Kidney (tissue), 14 donors: Measurements from ENCODE around the gene CCL25. TPM values are rescaled to one million over a fixed set of nuclear protein-coding genes. Genes with fewer than 3 reads are reported as not detected.
A peak's percentile ranks its signal among the peaks of the same experiment; 100 is the strongest.

ENCODE experiments used
- DNase-seq, 5 donors: peaks; one replicate each; pipeline ENCODE4 v3.0.0-alpha.2; 2013 to 2020
- FAIRE-seq: peaks from 2 replicates; lab custom pipeline; 2012; peaks lifted over from hg19 to GRCh38; lab: Jason Lieb, UNC
- H3K27ac ChIP-seq, 2 donors: one replicate each; pipeline ENCODE4 v1.7.0; 2013; ENCODE audit warnings: low read depth in 2 of 2, low read length in 2 of 2, inconsistent platforms in 1 of 2
- H3K27me3 ChIP-seq: one replicate; pipeline ENCODE4 v1.7.1; 2013; ENCODE audit warnings: low read length, inconsistent platforms; ENCODE audit not compliant: control insufficient read depth, insufficient read depth
- H3K36me3 ChIP-seq, 3 donors: one replicate each; pipeline versions ENCODE4 v1.7.0 to v1.7.1; 2013; ENCODE audit warnings: low read length in 3 of 3, control low read depth in 1 of 3, inconsistent platforms in 1 of 3; ENCODE audit not compliant: insufficient read depth in 3 of 3, control insufficient read depth in 2 of 3
- H3K4me1 ChIP-seq, 3 donors: one replicate each; pipeline versions ENCODE4 v1.7.0 to v1.7.1; 2013; ENCODE audit warnings: low read length in 3 of 3, inconsistent platforms in 1 of 3, low read depth in 1 of 3; ENCODE audit not compliant: control insufficient read depth in 2 of 3, insufficient read depth in 2 of 3
- H3K4me3 ChIP-seq, 3 donors: one replicate each; pipeline versions ENCODE4 v1.7.0 to v1.8.1; 2013; ENCODE audit warnings: low read length in 3 of 3, control low read depth in 1 of 3, inconsistent platforms in 1 of 3
- H3K9ac ChIP-seq, 3 donors: one replicate each; pipeline versions ENCODE4 v1.7.0 to v1.7.1; 2013; ENCODE audit warnings: low read length in 3 of 3, control low read depth in 1 of 3, inconsistent platforms in 1 of 3
- H3K9me3 ChIP-seq, 3 donors: one replicate each; pipeline versions ENCODE4 v1.7.0 to v1.7.1; 2013; ENCODE audit warnings: low read length in 3 of 3, control low read depth in 1 of 3, inconsistent platforms in 1 of 3; ENCODE audit not compliant: control insufficient read depth in 2 of 3, insufficient read depth in 1 of 3
- intact Hi-C: fragments of 100-400 bp; cut with DNase I; formaldehyde crosslinking; loops from one replicate; pipeline ENCODE4 v1.11.1; 2022
- polyA plus RNA-seq: library from polyadenylated mRNA; stranded (reverse); fragments of 350-450 nt; fragmentation: Illumina TruSeq; extraction: RNeasy Lipid Tissue Mini Kit (QIAGEN cat#74804); gene quantifications from one replicate; pipeline ENCODE4 v1.2.3, GENCODE V29; 2014; ENCODE audit warnings: low read depth, low replicate concordance; ENCODE audit not compliant: insufficient read depth
- total RNA-seq: library from RNA; stranded (reverse); fragmentation: NEBNext Ultra II Directional; extraction: Animal tissue kit (Norgen Biotek cat#: 25700); gene quantifications from one replicate; pipeline ENCODE4 v1.2.1, GENCODE V29; 2021
- TF ChIP-seq, protein P1 (sequence below): IDR thresholded peaks from 3 replicates; pipeline ENCODE4 v1.5.1; 2012; ENCODE audit warnings: mild to moderate bottlenecking, moderate library complexity, borderline replicate concordance; ENCODE audit not compliant: insufficient read depth; ENCODE audit errors: extremely low read depth
- donor health status: control.
- donor health status: control.
- donor health status: control.
- donor health status: control.
- donor health status: control.
- donor health status: DM: yes; HTN: yes; CAD: no.
- donor health status: Normal renal cell carcinoma (clear cell type).

Gene CCL25
- total and polyA plus RNA-seq, 2 donors from 2014 or later, result not detected

GRCh38 chr19:8034178-8034525 lies 18.4 kb upstream of the CCL25 start:
- H3K4me1 ChIP-seq, result no peaks in the 10 kb centered on the region
- intact Hi-C loops, result no loop called here
- H3K36me3 ChIP-seq, result no peaks in the 10 kb centered on the region
- no peaks in the 10 kb centered on the region for H3K9me3 ChIP-seq
- FAIRE-seq, result no peak
- TF ChIP-seq, protein P1, sequence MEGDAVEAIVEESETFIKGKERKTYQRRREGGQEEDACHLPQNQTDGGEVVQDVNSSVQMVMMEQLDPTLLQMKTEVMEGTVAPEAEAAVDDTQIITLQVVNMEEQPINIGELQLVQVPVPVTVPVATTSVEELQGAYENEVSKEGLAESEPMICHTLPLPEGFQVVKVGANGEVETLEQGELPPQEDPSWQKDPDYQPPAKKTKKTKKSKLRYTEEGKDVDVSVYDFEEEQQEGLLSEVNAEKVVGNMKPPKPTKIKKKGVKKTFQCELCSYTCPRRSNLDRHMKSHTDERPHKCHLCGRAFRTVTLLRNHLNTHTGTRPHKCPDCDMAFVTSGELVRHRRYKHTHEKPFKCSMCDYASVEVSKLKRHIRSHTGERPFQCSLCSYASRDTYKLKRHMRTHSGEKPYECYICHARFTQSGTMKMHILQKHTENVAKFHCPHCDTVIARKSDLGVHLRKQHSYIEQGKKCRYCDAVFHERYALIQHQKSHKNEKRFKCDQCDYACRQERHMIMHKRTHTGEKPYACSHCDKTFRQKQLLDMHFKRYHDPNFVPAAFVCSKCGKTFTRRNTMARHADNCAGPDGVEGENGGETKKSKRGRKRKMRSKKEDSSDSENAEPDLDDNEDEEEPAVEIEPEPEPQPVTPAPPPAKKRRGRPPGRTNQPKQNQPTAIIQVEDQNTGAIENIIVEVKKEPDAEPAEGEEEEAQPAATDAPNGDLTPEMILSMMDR, result no peak
- DNase-seq, result no peak
- H3K4me3 ChIP-seq, result no peak overlapping the region
- no peaks in the 10 kb centered on the region for H3K27me3 ChIP-seq
- H3K9ac ChIP-seq, result no peak overlapping the region
- no peak overlapping the region for H3K27ac ChIP-seq

DNA sequence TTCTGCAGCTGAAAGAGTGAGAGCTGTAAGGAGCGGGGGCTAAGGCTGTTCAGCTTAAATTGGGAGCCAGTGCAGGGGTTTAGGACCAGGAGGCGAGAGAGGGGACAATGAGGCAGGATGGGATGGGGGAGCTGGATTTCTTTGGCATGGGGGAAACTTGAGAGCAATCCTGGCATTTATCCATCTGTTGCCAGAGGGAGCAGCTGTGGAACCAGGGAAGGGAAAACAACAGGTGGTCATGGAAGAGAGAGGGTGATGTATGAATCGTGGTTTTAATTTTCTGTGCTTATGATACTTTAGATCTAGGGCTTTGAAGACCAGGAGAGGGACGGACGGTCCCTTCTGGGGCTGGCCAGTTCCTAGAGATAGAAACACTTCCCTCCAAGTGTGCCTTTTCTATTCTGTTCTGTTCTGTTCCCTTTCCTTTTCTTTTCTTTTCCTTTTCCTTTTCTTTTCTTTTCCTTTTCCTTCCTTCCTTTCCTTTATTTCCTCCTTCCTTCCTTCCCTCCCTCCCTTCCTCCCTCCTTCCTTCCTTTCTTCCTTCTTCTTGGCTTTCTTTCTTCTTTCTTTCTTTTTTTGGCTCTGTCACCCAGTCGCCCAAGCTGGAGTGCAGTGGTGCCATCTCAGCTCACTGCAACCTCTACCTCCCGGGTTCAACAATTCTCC lies 16.0 kb upstream of the CCL25 start:
- TF ChIP-seq, protein P1, result no peak
- H3K4me1 ChIP-seq, result no peaks in the 10 kb centered on the region
- no peak overlapping the region for H3K4me3 ChIP-seq
- intact Hi-C loops, result no loop called here
- FAIRE-seq (no peak), DNase-seq (peak in 1 of 5 donors; percentile 26)
- H3K27ac ChIP-seq, result no peak overlapping the region
- H3K9me3 ChIP-seq, result no peaks in the 10 kb centered on the region
- H3K36me3 ChIP-seq, result no peaks in the 10 kb centered on the region
- H3K27me3 ChIP-seq, result no peaks in the 10 kb centered on the region
- H3K9ac ChIP-seq, result no peak overlapping the region

GRCh38 chr19:8038815-8039214 lies 13.7 kb upstream of the CCL25 start:
- Histone ChIP-seq H3K9ac (no peak overlapping the region), H3K27ac (no peak overlapping the region), H3K9me3 (no peaks in the 10 kb centered on the region), H3K27me3 (no peaks in the 10 kb centered on the region), H3K36me3 (no peaks in the 10 kb centered on the region), H3K4me1 (no peaks in the 10 kb centered on the region), H3K4me3 (no peak overlapping the region)
- FAIRE-seq, result no peak
- TF ChIP-seq, protein P1, result no peak
- intact Hi-C loops, result no loop called here
- no peak for DNase-seq

GRCh38 chr19:8039231-8039630 lies 13.3 kb upstream of the CCL25 start:
- no peak overlapping the region for H3K4me3 ChIP-seq
- H3K4me1 ChIP-seq, result no peaks in the 10 kb centered on the region
- H3K27ac ChIP-seq, result no peak overlapping the region
- intact Hi-C loops, result no loop called here
- H3K36me3 ChIP-seq, result no peaks in the 10 kb centered on the region
- FAIRE-seq (no peak), DNase-seq (no peak)
- TF ChIP-seq, protein P1, result no peak
- no peak overlapping the region for H3K9ac ChIP-seq
- H3K27me3 ChIP-seq, result no peaks in the 10 kb centered on the region
- H3K9me3 ChIP-seq, result no peaks in the 10 kb centered on the region
